Parathyroid adenoma (tissue), 2 donors: Measurements from ENCODE around the gene SREK1IP1.

Experiments
- H2AFZ ChIP-seq: fragments of 300-600 bp; sonication (generic); one replicate; pipeline ENCODE4 v1.7.0; 2017; ENCODE audit warnings: antibody characterized with exemption, mild to moderate bottlenecking
- H3K27ac ChIP-seq: fragments of 300-600 bp; sonication (generic); one replicate; pipeline ENCODE4 v1.7.0; 2017
- H3K27me3 ChIP-seq: fragments of 300-600 bp; sonication (generic); one replicate; pipeline ENCODE4 v1.7.0; 2017; ENCODE audit warnings: low read length; ENCODE audit not compliant: control insufficient read depth, insufficient read depth
- H3K36me3 ChIP-seq: fragments of 300-600 bp; sonication (generic); one replicate; pipeline ENCODE4 v1.7.0; 2017; ENCODE audit warnings: low read length; ENCODE audit not compliant: control insufficient read depth, insufficient read depth
- H3K4me1 ChIP-seq: fragments of 300-600 bp; sonication (generic); one replicate; pipeline ENCODE4 v1.7.0; 2017; ENCODE audit warnings: control low read depth
- H3K4me2 ChIP-seq: fragments of 300-600 bp; sonication (generic); one replicate; pipeline ENCODE4 v1.7.0; 2017; ENCODE audit warnings: low read length
- H3K4me3 ChIP-seq: fragments of 300-600 bp; sonication (generic); one replicate; pipeline ENCODE4 v1.7.0; 2017; ENCODE audit warnings: low read depth, low read length
- H3K79me2 ChIP-seq: fragments of 300-600 bp; sonication (generic); one replicate; pipeline ENCODE4 v1.7.0; 2017; ENCODE audit warnings: control low read depth
- H3K9ac ChIP-seq: fragments of 300-600 bp; sonication (generic); one replicate; pipeline ENCODE4 v1.7.0; 2017; ENCODE audit warnings: mild to moderate bottlenecking
- H3K9me3 ChIP-seq: fragments of 300-600 bp; sonication (generic); one replicate; pipeline ENCODE4 v1.7.0; 2017; ENCODE audit warnings: low read length; ENCODE audit not compliant: control insufficient read depth
- CTCF ChIP-seq: fragments of 300-600 bp; sonication (generic); IDR thresholded peaks from one replicate; pipeline ENCODE4 v1.7.0; 2017; ENCODE audit warnings: antibody characterized with exemption, mild to moderate bottlenecking
- donor health status: primary hyperparathyroidism.

Gene SREK1IP1

DNA sequence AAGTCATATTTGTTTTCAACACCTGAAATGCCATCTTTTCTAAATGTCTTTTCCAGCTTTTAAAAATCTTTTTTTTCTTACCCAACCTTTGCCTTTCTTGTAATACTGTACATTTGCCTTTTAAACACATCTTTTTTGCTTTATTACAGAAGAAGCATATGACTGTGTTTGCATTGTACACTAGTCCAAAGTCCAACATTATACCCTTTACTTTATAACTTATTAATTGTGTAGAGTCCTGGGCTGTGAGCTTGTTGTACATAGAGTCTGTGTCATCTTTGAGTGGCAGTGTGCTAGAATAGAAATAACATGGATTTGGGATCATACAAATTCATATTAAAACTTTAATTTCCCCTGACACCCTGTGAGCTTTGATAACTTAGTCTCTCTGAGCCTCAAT lies 24.0 kb upstream of the SREK1IP1 start:
- H3K27me3 ChIP-seq: no peaks in the 10 kb centered on the region
- H3K9ac ChIP-seq: no peak overlapping the region
- no peaks in the 10 kb centered on the region for H3K36me3 ChIP-seq
- H2AFZ ChIP-seq: no peak overlapping the region
- no peaks in the 10 kb centered on the region for H3K79me2 ChIP-seq
- H3K4me3 ChIP-seq: no peak overlapping the region
- H3K27ac ChIP-seq: no peak overlapping the region
- no peaks in the 10 kb centered on the region for H3K9me3 ChIP-seq
- H3K4me1 ChIP-seq: no peaks in the 10 kb centered on the region
- TF ChIP-seq CTCF: no peak
- no peak overlapping the region for H3K4me2 ChIP-seq

GRCh38 chr5:64790210-64790609 lies 21.7 kb upstream of the SREK1IP1 start:
- H3K36me3 ChIP-seq: no peaks in the 10 kb centered on the region
- no peaks in the 10 kb centered on the region for H3K4me1 ChIP-seq
- no peak for TF ChIP-seq CTCF
- H3K79me2 ChIP-seq: no peaks in the 10 kb centered on the region
- H3K4me2 ChIP-seq: no peak overlapping the region
- no peak overlapping the region for H3K4me3 ChIP-seq
- no peaks in the 10 kb centered on the region for H3K27me3 ChIP-seq
- no peak overlapping the region for H2AFZ ChIP-seq
- H3K9me3 ChIP-seq: no peaks in the 10 kb centered on the region
- H3K27ac ChIP-seq: no peak overlapping the region
- H3K9ac ChIP-seq: no peak overlapping the region

GRCh38 chr5:64789457-64789856 lies 21.0 kb upstream of the SREK1IP1 start:
- Histone ChIP-seq H3K4me2 (no peak overlapping the region), H3K79me2 (no peaks in the 10 kb centered on the region), H3K27ac (no peak overlapping the region), H3K27me3 (no peaks in the 10 kb centered on the region), H2AFZ (no peak overlapping the region), H3K4me1 (no peaks in the 10 kb centered on the region), H3K9ac (no peak overlapping the region), H3K4me3 (no peak overlapping the region), H3K9me3 (no peaks in the 10 kb centered on the region), H3K36me3 (no peaks in the 10 kb centered on the region)
- TF ChIP-seq CTCF: no peak

GRCh38 chr5:64788156-64788555 lies 19.7 kb upstream of the SREK1IP1 start:
- Histone ChIP-seq H3K9ac (no peak overlapping the region), H3K27ac (no peak overlapping the region), H3K27me3 (no peaks in the 10 kb centered on the region), H2AFZ (no peak overlapping the region), H3K4me3 (no peak overlapping the region), H3K9me3 (no peaks in the 10 kb centered on the region), H3K36me3 (no peaks in the 10 kb centered on the region), H3K79me2 (no peaks in the 10 kb centered on the region), H3K4me2 (no peak overlapping the region), H3K4me1 (no peaks in the 10 kb centered on the region)
- no peak for TF ChIP-seq CTCF

GRCh38 chr5:64786372-64786771 lies 17.9 kb upstream of the SREK1IP1 start:
- H2AFZ ChIP-seq: no peak overlapping the region
- no peaks in the 10 kb centered on the region for H3K4me1 ChIP-seq
- no peak overlapping the region for H3K4me2 ChIP-seq
- no peaks in the 10 kb centered on the region for H3K27me3 ChIP-seq
- no peak overlapping the region for H3K9ac ChIP-seq
- H3K36me3 ChIP-seq: no peaks in the 10 kb centered on the region
- H3K4me3 ChIP-seq: no peak overlapping the region
- no peak for TF ChIP-seq CTCF
- no peaks in the 10 kb centered on the region for H3K9me3 ChIP-seq
- H3K27ac ChIP-seq: no peak overlapping the region
- no peaks in the 10 kb centered on the region for H3K79me2 ChIP-seq
